GM23338 (cell line): ENCODE data around the gene PPAN. TPM values are rescaled to one million over a fixed set of nuclear protein-coding genes. Genes with fewer than 3 reads are reported as not detected.

Experiments used
- ATAC-seq: fragments of 200-7000 bp; cut with Tn5 transposase; 3 replicates; pipeline ENCODE4 v1.9.1; 2020
- DNase-seq: peaks from one replicate; pipeline ENCODE4 v3.0.0-alpha.2; 2015; ENCODE audit warnings: low spot score
- H2AFZ ChIP-seq: fragments of 200-600 bp; sonication (generic); 2 replicates; pipeline ENCODE4 v1.8.0; 2016; ENCODE audit warnings: antibody characterized with exemption, mild to moderate bottlenecking, moderate library complexity
- H3F3A ChIP-seq: fragments of 200-600 bp; sonication (generic); replicated peaks from 2 replicates; pipeline ENCODE4 v1.8.0; 2017; ENCODE audit warnings: antibody characterized with exemption, mixed run types, low read depth
- H3K27ac ChIP-seq: fragments of 200-600 bp; sonication (generic); 2 replicates; pipeline ENCODE4 v1.6.1; 2016; ENCODE audit warnings: low read depth
- H3K27me3 ChIP-seq: fragments of 200-600 bp; sonication (generic); 2 replicates; pipeline ENCODE4 v1.8.0; 2016; ENCODE audit warnings: mild to moderate bottlenecking, mixed run types, moderate library complexity; ENCODE audit not compliant: insufficient read depth
- H3K36me3 ChIP-seq: fragments of 200-600 bp; sonication (generic); 2 replicates; pipeline ENCODE4 v1.8.0; 2016; ENCODE audit warnings: mild to moderate bottlenecking; ENCODE audit not compliant: insufficient read depth
- H3K4me1 ChIP-seq: fragments of 200-600 bp; sonication (generic); 2 replicates; pipeline ENCODE4 v1.8.0; 2016; ENCODE audit warnings: mild to moderate bottlenecking, moderate library complexity; ENCODE audit not compliant: insufficient read depth
- H3K4me2 ChIP-seq: fragments of 200-600 bp; sonication (generic); 2 replicates; pipeline ENCODE4 v1.7.1; 2017; ENCODE audit warnings: mixed run types
- H3K4me3 ChIP-seq: fragments of 200-600 bp; sonication (generic); 2 replicates; pipeline ENCODE4 v1.6.1; 2016; ENCODE audit warnings: mixed run types
- H3K79me2 ChIP-seq: fragments of 200-600 bp; sonication (generic); replicated peaks from 2 replicates; pipeline ENCODE4 v1.8.0; 2017; ENCODE audit warnings: mild to moderate bottlenecking; ENCODE audit not compliant: insufficient read depth
- H3K9me2 ChIP-seq: fragments of 200-600 bp; sonication (generic); 2 replicates; pipeline ENCODE4 v1.8.0; 2017; ENCODE audit not compliant: insufficient read depth
- H4K20me1 ChIP-seq: fragments of 200-600 bp; sonication (generic); replicated peaks from 2 replicates; pipeline ENCODE4 v1.8.0; 2017; ENCODE audit warnings: mild to moderate bottlenecking; ENCODE audit not compliant: insufficient read depth
- H3K27ac Mint-ChIP-seq: 2 replicates; pipeline ENCODE4 v1.8.0; 2020; ENCODE audit warnings: inconsistent platforms, mild to moderate bottlenecking, moderate library complexity, mixed read lengths
- H3K27me3 Mint-ChIP-seq: 3 replicates; pipeline ENCODE4 v1.8.0; 2022; ENCODE audit warnings: low read depth, mild to moderate bottlenecking, moderate library complexity, mixed read lengths, inconsistent platforms; ENCODE audit not compliant: insufficient read depth, poor library complexity
- H3K36me3 Mint-ChIP-seq: 3 replicates; pipeline ENCODE4 v1.8.0; 2021; ENCODE audit warnings: low read depth, mild to moderate bottlenecking, inconsistent platforms, moderate library complexity, mixed read lengths
- H3K4me1 Mint-ChIP-seq: 3 replicates; pipeline ENCODE4 v1.8.0; 2020; ENCODE audit warnings: mild to moderate bottlenecking, inconsistent platforms, mixed read lengths
- H3K4me3 Mint-ChIP-seq: 3 replicates; pipeline ENCODE4 v1.8.0; 2021; ENCODE audit warnings: moderate library complexity, mild to moderate bottlenecking, inconsistent platforms, mixed read lengths
- H3K9me3 Mint-ChIP-seq: 3 replicates; pipeline ENCODE4 v1.8.0; 2020; ENCODE audit warnings: moderate library complexity, mild to moderate bottlenecking, inconsistent platforms, mixed read lengths
- CTCF ChIP-seq, 2 experiments: fragments of 200-600 bp in 1 of 2; sonication (generic) in 1 of 2; conservative IDR thresholded peaks; 2 replicates each; pipeline versions ENCODE4 v1.5.1 to v1.6.1; 2016 to 2017; ENCODE audit warnings: antibody characterized with exemption in 2 of 2, low read depth in 2 of 2, mild to moderate bottlenecking in 2 of 2, moderate library complexity in 1 of 2
- EZH2 ChIP-seq: fragments of 200-600 bp; sonication (generic); IDR thresholded peaks from one replicate; pipeline ENCODE4 v1.8.0; 2017; ENCODE audit warnings: antibody characterized with exemption, mild to moderate bottlenecking, low read depth; ENCODE audit not compliant: unreplicated experiment
- EZH2phosphoT487 ChIP-seq: fragments of 200-600 bp; sonication (generic); IDR thresholded peaks from one replicate; pipeline ENCODE4 v1.8.1; 2018; ENCODE audit warnings: antibody characterized with exemption; ENCODE audit not compliant: unreplicated experiment
- POLR2AphosphoS5 ChIP-seq: IDR thresholded peaks from 2 replicates; pipeline ENCODE4 v1.6.1; 2016; ENCODE audit warnings: antibody characterized with exemption, low read depth
- STAT1 ChIP-seq: IDR thresholded peaks from one replicate; pipeline ENCODE4 v1.6.1; 2016; ENCODE audit warnings: antibody characterized with exemption; ENCODE audit not compliant: unreplicated experiment
- ZNF114 ChIP-seq: fragments of 250-450 bp; sonication (Bioruptor Pico); IDR thresholded peaks from 2 replicates; pipeline ENCODE4 v1.5.0; 2020; ENCODE audit warnings: mild to moderate bottlenecking, moderate library complexity
- ZNF331 ChIP-seq: fragments of 250-450 bp; sonication (Bioruptor Pico); IDR thresholded peaks from 2 replicates; pipeline ENCODE4 v1.5.0; 2020; ENCODE audit warnings: low read depth, mild to moderate bottlenecking, moderate library complexity
- polyA plus RNA-seq: library from polyadenylated mRNA; unstranded; fragments of >200 nt; fragmentation: Nextera tagmentation; extraction: Ambion mirVana; gene quantifications from 2 replicates; pipeline ENCODE4 v1.2.1, GENCODE V29; 2016
- total RNA-seq: library from RNA; depleted of rRNA; stranded (reverse); fragments of >200 nt; shearing (Covaris generic); gene quantifications from 2 replicates; pipeline ENCODE4 v1.2.3, GENCODE V29; 2014
- TF ChIP-seq, protein P1 (sequence below): fragments of 250-450 bp; sonication (Bioruptor Pico); IDR thresholded peaks from 2 replicates; pipeline ENCODE4 v1.5.0; 2020; ENCODE audit warnings: mild to moderate bottlenecking, moderate library complexity

The PPAN gene
- total and polyA plus RNA-seq, 2 experiments from 2014 or later = 71.8 to 81.9 TPM

- TF ChIP-seq, protein P1, sequence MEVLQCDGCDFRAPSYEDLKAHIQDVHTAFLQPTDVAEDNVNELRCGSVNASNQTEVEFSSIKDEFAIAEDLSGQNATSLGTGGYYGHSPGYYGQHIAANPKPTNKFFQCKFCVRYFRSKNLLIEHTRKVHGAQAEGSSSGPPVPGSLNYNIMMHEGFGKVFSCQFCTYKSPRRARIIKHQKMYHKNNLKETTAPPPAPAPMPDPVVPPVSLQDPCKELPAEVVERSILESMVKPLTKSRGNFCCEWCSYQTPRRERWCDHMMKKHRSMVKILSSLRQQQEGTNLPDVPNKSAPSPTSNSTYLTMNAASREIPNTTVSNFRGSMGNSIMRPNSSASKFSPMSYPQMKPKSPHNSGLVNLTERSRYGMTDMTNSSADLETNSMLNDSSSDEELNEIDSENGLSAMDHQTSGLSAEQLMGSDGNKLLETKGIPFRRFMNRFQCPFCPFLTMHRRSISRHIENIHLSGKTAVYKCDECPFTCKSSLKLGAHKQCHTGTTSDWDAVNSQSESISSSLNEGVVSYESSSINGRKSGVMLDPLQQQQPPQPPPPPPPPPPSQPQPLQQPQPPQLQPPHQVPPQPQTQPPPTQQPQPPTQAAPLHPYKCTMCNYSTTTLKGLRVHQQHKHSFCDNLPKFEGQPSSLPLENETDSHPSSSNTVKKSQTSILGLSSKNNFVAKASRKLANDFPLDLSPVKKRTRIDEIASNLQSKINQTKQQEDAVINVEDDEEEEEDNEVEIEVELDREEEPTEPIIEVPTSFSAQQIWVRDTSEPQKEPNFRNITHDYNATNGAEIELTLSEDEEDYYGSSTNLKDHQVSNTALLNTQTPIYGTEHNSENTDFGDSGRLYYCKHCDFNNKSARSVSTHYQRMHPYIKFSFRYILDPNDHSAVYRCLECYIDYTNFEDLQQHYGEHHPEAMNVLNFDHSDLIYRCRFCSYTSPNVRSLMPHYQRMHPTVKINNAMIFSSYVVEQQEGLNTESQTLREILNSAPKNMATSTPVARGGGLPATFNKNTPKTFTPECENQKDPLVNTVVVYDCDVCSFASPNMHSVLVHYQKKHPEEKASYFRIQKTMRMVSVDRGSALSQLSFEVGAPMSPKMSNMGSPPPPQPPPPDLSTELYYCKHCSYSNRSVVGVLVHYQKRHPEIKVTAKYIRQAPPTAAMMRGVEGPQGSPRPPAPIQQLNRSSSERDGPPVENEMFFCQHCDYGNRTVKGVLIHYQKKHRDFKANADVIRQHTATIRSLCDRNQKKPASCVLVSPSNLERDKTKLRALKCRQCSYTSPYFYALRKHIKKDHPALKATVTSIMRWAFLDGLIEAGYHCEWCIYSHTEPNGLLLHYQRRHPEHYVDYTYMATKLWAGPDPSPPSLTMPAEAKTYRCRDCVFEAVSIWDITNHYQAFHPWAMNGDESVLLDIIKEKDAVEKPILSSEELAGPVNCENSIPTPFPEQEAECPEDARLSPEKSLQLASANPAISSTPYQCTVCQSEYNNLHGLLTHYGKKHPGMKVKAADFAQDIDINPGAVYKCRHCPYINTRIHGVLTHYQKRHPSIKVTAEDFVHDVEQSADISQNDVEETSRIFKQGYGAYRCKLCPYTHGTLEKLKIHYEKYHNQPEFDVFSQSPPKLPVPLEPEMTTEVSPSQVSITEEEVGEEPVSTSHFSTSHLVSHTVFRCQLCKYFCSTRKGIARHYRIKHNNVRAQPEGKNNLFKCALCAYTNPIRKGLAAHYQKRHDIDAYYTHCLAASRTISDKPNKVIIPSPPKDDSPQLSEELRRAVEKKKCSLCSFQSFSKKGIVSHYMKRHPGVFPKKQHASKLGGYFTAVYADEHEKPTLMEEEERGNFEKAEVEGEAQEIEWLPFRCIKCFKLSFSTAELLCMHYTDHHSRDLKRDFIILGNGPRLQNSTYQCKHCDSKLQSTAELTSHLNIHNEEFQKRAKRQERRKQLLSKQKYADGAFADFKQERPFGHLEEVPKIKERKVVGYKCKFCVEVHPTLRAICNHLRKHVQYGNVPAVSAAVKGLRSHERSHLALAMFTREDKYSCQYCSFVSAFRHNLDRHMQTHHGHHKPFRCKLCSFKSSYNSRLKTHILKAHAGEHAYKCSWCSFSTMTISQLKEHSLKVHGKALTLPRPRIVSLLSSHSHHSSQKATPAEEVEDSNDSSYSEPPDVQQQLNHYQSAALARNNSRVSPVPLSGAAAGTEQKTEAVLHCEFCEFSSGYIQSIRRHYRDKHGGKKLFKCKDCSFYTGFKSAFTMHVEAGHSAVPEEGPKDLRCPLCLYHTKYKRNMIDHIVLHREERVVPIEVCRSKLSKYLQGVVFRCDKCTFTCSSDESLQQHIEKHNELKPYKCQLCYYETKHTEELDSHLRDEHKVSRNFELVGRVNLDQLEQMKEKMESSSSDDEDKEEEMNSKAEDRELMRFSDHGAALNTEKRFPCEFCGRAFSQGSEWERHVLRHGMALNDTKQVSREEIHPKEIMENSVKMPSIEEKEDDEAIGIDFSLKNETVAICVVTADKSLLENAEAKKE (CRISPR knock-in tag) = no peak
- TF ChIP-seq EZH2phosphoT487 (no peak), CTCF (conservative IDR thresholded peaks at IDR 0.05; ENCODE audit: low read depth in 2 of 2) (no peak), EZH2 (no peak), POLR2AphosphoS5 (no peak), ZNF331 (CRISPR knock-in tag) (no peak), ZNF114 (no peak)
Observed at GRCh38 chr19:10096615-10096963, 9.6 kb upstream of the PPAN start (continued).

DNA sequence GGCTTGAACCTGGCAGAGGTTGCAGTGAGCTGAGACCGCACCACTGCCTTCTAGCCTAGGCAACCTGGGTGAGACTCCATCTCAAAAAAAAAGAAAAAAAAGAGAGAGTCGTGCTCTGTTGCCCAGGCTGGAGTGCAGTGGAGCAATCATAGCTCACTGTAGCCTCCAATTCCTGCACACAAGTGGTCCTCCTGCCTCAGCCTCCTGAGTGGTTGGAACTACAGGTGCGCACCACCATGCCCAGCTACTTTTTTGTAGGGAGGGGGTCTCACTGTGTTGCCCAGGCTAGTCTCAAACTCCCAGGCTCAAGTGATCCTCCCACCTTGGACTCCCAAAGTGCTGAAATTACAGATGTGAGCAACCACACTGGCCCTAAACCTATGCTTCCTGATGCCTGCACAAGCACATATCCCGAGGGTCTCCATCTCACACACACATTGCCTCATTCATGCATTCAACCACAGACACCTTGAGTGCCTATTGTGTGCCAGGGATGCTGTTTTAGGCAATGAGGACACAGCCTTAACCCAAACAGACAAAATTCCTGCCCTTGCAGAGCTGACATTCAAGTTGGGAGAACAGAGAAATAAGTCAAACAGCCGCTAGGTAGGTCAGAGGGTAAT, 5.9 kb upstream of the PPAN start:
- no peak overlapping the region for H2AFZ ChIP-seq
- no peak overlapping the region for H3K4me3 ChIP-seq
- no peak overlapping the region for H3K27ac Mint-ChIP-seq
- peaks cover 18% of the 10 kb centered on the region for H3K27me3 ChIP-seq
- H3K4me2 ChIP-seq = no peak overlapping the region
- H3K79me2 ChIP-seq = no peaks in the 10 kb centered on the region
- no peaks in the 10 kb centered on the region for H3K36me3 ChIP-seq
- no peaks in the 10 kb centered on the region; the same call in 1 of the 2 replicates for H3K4me1 ChIP-seq
- DNase-seq = no peak
- H4K20me1 ChIP-seq = no peaks in the 10 kb centered on the region
- peaks cover 2% of the 10 kb centered on the region; the same call in 2 of the 3 replicates for H3K4me1 Mint-ChIP-seq
- no peaks in the 10 kb centered on the region for H3K36me3 Mint-ChIP-seq
- peaks cover 28% of the 10 kb centered on the region for H3K27me3 Mint-ChIP-seq
- no peak overlapping the region for H3K4me3 Mint-ChIP-seq
- H3F3A ChIP-seq = peaks cover 5% of the 10 kb centered on the region
- H3K9me2 ChIP-seq = no peaks in the 10 kb centered on the region
- H3K9me3 Mint-ChIP-seq = no peaks in the 10 kb centered on the region
- H3K27ac ChIP-seq = no peak overlapping the region
- no peak for ATAC-seq
- TF ChIP-seq STAT1 = no peak
- TF ChIP-seq, protein P1 (CRISPR knock-in tag) = no peak
